ENCODE measurements around the gene DNAH11. TPM values are rescaled to one million over a fixed set of nuclear protein-coding genes. Genes with fewer than 3 reads are reported as not detected.
"Not testable (repeated sequence)": the region's sequence is repeated elsewhere in the genome, so short reads cannot be mapped to it uniquely, and the experiment has no call there.

The DNAH11 gene
- total RNA-seq, 2 experiments from 2014 or later = 0.15 to 0.28 TPM

DNA sequence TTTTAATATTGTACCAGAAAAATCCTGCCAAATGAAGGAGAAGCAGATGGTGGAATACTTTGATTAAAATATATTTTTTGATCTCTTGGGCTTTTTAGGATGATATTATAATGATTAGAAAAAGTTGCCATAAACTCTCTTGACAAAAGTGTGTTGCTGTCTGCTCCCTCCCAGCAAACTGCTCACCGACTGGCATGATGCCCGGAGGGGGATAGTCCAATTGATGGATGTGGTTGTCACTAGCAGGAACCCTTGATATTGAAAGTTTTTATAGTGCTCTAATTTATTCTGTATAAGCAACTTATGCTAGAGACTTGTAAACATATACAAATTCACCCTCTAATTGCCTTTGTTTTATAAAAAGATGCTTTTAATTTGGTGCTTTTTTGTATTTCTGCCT lies 114.0 kb downstream of the DNAH11 start:
- H3K36me3 Mint-ChIP-seq = no peaks in the 10 kb centered on the region
- DNase-seq = no peak
- no peak overlapping the region for H3K27ac Mint-ChIP-seq
- no peak overlapping the region for H3K4me3 Mint-ChIP-seq
- H3K9me3 Mint-ChIP-seq (ENCODE audit: low read depth) = peaks cover 2% of the 10 kb centered on the region
- ATAC-seq = no peak
- no peaks in the 10 kb centered on the region for H3K4me1 Mint-ChIP-seq
- no peaks in the 10 kb centered on the region for H3K27me3 Mint-ChIP-seq
- CTCF ChIA-PET = no interaction called here

DNA sequence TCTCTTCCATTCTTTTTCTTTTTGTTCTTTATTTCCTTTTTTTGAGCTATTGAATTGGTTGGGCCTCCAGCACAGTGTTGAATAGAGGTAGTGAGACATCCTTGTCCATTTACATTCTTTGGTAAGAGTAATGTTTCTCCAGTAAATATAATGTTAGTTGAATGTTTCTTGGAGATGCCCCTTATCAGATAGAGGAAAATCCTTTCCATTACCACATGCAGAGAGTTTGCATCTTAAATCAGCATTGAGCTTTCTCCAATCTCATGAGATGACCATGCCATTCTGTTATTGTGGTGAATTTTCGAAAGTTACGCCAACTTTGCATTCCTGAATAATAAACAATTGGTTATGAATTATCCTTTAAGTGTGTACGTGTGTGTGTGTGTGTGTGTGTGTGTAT lies 127.7 kb downstream of the DNAH11 start:
- peaks cover 7% of the 10 kb centered on the region for H3K4me1 Mint-ChIP-seq
- no peak for ATAC-seq

DNA sequence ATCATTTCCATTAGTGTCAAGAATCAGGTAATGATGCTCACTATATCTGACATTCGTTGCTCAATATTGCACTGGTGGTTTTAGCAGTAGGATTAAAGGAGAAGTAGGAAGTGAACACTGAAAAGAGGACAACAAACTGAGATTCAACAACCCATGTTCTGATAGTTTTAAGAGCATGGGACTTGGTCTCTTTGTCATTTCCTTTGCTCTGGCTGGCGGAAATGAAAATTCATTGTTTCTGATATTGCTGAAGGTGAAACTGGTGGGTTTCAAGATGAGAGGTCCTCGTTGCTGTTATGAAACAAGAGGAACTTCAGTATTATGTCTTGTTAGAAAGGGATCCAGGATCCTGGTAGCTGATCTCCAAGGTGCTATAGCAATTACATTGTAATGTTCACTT lies 129.0 kb downstream of the DNAH11 start:
- ATAC-seq (no peak), DNase-seq (no peak)
- H3K9me3 Mint-ChIP-seq (ENCODE audit: low read depth) = no peaks in the 10 kb centered on the region
- H3K4me1 Mint-ChIP-seq = peaks cover 7% of the 10 kb centered on the region
- H3K36me3 Mint-ChIP-seq = no peaks in the 10 kb centered on the region
- peaks cover 10% of the 10 kb centered on the region for H3K27me3 Mint-ChIP-seq
- H3K27ac Mint-ChIP-seq = no peak overlapping the region
- CTCF ChIA-PET = no interaction called here
- no peak overlapping the region for H3K4me3 Mint-ChIP-seq

More for the DNA sequence above, 127.7 kb downstream of the DNAH11 start:
- CTCF ChIA-PET = no interaction called here
- Mint-ChIP-seq H3K27me3 (peaks cover 13% of the 10 kb centered on the region), H3K4me3 (no peak overlapping the region), H3K27ac (no peak overlapping the region), H3K9me3 (ENCODE audit: low read depth) (no peaks in the 10 kb centered on the region), H3K36me3 (no peaks in the 10 kb centered on the region)
- DNase-seq = no peak

DNA sequence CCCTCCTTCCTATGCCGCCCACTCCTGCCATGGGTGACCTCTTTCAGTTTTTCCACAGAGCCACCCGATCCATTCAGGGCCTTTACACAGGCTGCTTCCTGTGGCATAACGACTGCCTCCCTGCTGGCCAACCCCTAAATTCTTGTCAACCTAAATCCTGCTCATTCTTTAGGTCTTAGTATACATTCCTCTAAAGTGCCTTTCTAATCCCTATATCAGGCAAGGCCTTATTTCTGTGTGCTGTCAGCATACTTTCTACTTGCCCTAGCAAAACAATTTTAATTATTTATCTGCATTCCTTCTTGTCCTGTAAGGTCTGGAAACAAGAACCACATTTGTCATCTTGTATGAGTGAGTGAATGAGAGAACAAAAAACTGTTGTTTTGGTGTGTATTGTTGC lies 132.4 kb downstream of the DNAH11 start:
- CTCF ChIA-PET = no interaction called here
- Mint-ChIP-seq H3K27ac (no peak overlapping the region), H3K9me3 (ENCODE audit: low read depth) (no peaks in the 10 kb centered on the region), H3K4me3 (no peak overlapping the region), H3K36me3 (no peaks in the 10 kb centered on the region), H3K27me3 (peaks cover 4% of the 10 kb centered on the region), H3K4me1 (peaks cover 7% of the 10 kb centered on the region)
- DNase-seq = no peak
- ATAC-seq = no peak

DNA sequence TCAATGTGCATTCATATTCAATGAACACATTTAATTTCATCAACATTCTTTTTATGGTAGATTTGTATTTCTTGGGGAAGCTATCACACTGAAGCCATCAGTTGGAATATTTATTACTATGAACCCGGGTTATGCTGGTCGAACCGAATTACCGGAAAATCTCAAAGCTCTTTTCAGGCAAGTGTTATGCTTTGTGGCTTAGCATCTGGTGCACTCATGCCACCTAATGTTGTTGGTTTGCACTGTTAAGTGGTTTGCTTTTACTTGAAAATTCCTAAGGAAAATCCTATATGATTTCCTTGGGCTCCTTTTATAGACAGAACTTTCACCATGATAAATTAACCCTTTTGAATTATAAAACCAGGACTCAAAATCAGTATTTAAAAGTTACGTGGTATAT lies 147.9 kb downstream of the DNAH11 start:
- no peaks in the 10 kb centered on the region for H3K9me3 Mint-ChIP-seq (ENCODE audit: low read depth)
- no peak for ATAC-seq
- H3K36me3 Mint-ChIP-seq = no peaks in the 10 kb centered on the region
- CTCF ChIA-PET = interaction anchor here (1.5 kb wide), 1 partner anchor 409 kb away, joined by 3 read pairs; no protein-coding TSS in a partner anchor
- no peak overlapping the region for H3K4me3 Mint-ChIP-seq
- no peaks in the 10 kb centered on the region for H3K4me1 Mint-ChIP-seq
- H3K27ac Mint-ChIP-seq = no peak overlapping the region
- no peaks in the 10 kb centered on the region for H3K27me3 Mint-ChIP-seq
- no peak for DNase-seq

DNA sequence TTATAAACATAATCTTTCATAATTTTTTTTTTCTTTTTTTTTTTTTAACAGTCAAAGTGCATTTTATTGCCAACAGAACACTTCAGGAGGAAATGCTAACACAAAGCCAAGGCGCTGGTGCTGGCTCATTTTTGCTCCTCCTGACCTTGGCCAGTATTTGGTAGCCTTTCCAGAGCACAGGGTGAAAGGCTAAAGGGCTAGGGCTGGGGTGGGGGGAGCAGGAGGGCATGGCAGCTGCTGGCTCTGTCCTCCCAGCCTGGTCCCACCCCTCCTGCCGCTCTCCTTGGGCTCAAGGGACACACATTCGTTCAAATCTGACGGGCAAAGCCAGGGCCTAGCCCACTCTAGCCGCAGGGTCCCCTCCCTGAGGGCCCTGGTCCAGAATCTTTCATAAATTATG lies 148.3 kb downstream of the DNAH11 start:
- not testable (repeated sequence) for ATAC-seq; H3K9me3 Mint-ChIP-seq (ENCODE audit: low read depth)
- CTCF ChIA-PET = interaction anchor here (1.5 kb wide), 1 partner anchor 409 kb away, joined by 3 read pairs; no protein-coding TSS in a partner anchor

DNA sequence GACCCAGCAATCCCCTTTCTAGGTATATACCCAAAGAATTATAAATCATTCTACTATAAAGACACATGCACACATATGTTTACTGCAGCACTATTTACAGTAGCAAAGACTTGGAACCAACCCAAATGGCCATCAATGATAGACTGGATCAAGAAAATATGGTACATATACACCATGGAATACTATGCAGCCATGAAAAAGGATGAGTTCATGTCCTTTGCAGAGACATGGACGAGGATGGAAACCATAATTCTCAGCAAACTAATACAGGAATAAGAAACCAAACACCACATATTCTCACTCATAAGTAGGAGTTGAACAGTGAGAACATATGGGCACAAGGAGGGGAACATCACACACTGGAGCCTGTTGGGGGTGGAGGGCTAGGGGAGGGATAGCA lies 157.7 kb downstream of the DNAH11 start:
- H3K4me1 Mint-ChIP-seq; H3K27me3 Mint-ChIP-seq; DNase-seq; ATAC-seq; H3K27ac Mint-ChIP-seq; H3K36me3 Mint-ChIP-seq; CTCF ChIA-PET; H3K9me3 Mint-ChIP-seq (ENCODE audit: low read depth); H3K4me3 Mint-ChIP-seq: not testable (repeated sequence)

More for the DNA sequence above, 148.3 kb downstream of the DNAH11 start:
- H3K36me3 Mint-ChIP-seq, H3K27me3 Mint-ChIP-seq, DNase-seq, H3K4me1 Mint-ChIP-seq, H3K27ac Mint-ChIP-seq, H3K4me3 Mint-ChIP-seq: not testable (repeated sequence)

DNA sequence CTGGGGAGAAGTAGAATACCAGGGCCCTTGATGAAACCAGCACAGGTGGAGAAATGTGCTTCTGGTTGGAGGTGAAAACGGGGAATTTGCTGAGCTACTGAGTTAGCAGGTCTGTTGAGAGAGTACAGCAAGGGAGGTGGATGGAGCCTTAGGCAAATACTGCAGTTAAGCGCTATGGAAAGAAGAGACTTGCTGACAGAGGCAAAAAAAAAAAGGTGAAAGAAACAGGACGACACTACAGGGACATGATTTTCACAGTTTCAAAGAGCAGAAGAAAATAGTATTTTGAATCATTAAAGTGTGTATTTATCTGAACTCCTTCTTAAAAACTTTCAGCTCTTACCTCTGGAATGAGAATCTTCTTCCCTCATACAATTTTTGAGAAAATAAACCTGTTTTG lies 159.5 kb downstream of the DNAH11 start:
- Mint-ChIP-seq H3K4me3 (no peak overlapping the region), H3K36me3 (no peaks in the 10 kb centered on the region), H3K4me1 (no peaks in the 10 kb centered on the region), H3K9me3 (ENCODE audit: low read depth) (peaks cover 3% of the 10 kb centered on the region), H3K27ac (no peak overlapping the region), H3K27me3 (no peaks in the 10 kb centered on the region)
- CTCF ChIA-PET = no interaction called here
- ATAC-seq = no peak
- no peak for DNase-seq

DNA sequence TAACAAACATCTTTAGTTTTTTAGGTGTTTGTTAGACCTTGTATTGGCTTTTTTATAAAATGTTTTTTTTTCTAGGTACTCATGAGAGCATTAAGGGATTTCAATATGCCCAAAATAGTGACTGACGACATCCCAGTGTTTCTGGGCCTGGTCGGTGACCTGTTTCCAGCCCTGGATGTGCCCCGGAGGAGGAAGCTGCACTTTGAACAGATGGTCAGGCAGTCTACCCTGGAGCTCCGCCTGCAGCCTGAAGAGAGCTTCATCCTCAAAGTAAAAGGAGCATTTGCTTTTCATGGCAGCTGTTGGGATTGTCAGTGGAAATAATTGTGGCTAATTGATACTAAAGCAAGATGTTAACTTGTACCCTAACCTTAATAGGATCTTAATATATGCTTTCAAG lies 161.5 kb downstream of the DNAH11 start:
- no peak for DNase-seq
- Mint-ChIP-seq H3K4me3 (no peak overlapping the region), H3K27me3 (no peaks in the 10 kb centered on the region), H3K9me3 (ENCODE audit: low read depth) (peaks cover 3% of the 10 kb centered on the region), H3K4me1 (no peaks in the 10 kb centered on the region), H3K27ac (no peak overlapping the region), H3K36me3 (no peaks in the 10 kb centered on the region)
- no peak for ATAC-seq
- CTCF ChIA-PET = no interaction called here

DNA sequence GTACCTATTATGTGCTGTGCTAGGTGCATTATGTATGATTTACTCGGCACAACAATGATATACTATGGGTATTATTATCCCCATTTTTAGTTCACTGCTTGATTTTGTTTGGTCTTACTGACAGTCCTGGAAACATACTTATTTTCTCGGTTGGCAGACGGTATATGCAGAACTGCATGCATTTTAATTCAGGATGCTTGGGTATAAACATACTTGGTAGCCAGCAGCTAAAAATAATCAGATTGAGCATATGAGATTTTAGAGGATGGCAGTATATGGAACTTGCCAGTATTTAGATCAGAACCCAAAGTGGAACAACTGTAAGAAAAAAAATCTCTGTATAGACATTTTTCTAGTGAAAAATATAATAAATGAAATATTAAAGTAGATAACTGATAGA lies 163.3 kb downstream of the DNAH11 start:
- CTCF ChIA-PET = no interaction called here
- H3K36me3 Mint-ChIP-seq = no peaks in the 10 kb centered on the region
- no peak overlapping the region for H3K4me3 Mint-ChIP-seq
- no peaks in the 10 kb centered on the region for H3K9me3 Mint-ChIP-seq (ENCODE audit: low read depth)
- DNase-seq (no peak), ATAC-seq (no peak)
- H3K27ac Mint-ChIP-seq = no peak overlapping the region
- no peaks in the 10 kb centered on the region for H3K27me3 Mint-ChIP-seq
- H3K4me1 Mint-ChIP-seq = no peaks in the 10 kb centered on the region

DNA sequence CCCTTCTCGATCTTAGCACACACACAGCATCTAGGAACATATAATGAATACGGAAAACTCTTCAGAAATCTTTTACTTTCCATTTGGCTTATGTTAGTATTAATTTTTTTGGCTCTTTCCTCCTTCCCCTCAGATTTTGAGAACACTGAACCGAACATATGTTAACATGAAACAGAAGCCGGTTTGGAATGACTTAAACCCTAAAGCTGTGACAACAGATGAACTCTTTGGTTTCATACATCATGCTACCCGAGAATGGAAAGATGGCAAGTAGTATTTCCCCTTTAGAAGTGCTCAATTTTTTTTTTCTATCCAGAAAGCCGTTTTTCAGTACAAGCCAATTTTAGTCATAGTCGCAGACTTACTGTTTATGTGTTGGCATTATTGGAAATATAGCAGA lies 164.7 kb downstream of the DNAH11 start:
- no peak overlapping the region for H3K4me3 Mint-ChIP-seq
- CTCF ChIA-PET = no interaction called here
- H3K27me3 Mint-ChIP-seq = no peaks in the 10 kb centered on the region
- H3K36me3 Mint-ChIP-seq = no peaks in the 10 kb centered on the region
- H3K27ac Mint-ChIP-seq = no peak overlapping the region
- H3K9me3 Mint-ChIP-seq (ENCODE audit: low read depth) = no peaks in the 10 kb centered on the region
- no peaks in the 10 kb centered on the region for H3K4me1 Mint-ChIP-seq
- no peak for ATAC-seq
- no peak for DNase-seq

DNA sequence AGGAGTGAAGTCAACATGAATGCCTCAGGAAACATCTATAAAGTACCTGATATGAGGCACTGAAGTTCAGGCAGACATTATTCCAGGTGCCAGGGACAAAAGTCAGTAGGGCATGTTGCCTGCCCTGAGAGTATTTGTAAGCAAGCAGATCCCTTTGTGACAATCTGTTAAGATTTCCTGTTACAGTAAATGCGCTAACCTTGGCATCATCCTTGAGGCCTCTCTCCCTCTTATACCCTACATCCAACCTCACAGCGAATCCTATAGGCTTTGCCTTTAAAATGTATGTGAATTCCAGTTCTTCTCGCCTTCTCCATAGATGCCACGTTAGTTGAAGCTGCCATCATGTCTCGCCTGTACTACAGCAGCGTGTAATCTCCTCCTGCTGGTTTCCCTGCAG lies 165.3 kb downstream of the DNAH11 start:
- DNase-seq (no peak), ATAC-seq (no peak)
- Mint-ChIP-seq H3K27me3 (no peaks in the 10 kb centered on the region), H3K4me1 (no peaks in the 10 kb centered on the region), H3K4me3 (no peak overlapping the region), H3K9me3 (ENCODE audit: low read depth) (no peaks in the 10 kb centered on the region), H3K36me3 (no peaks in the 10 kb centered on the region), H3K27ac (no peak overlapping the region)
- CTCF ChIA-PET = no interaction called here

DNA sequence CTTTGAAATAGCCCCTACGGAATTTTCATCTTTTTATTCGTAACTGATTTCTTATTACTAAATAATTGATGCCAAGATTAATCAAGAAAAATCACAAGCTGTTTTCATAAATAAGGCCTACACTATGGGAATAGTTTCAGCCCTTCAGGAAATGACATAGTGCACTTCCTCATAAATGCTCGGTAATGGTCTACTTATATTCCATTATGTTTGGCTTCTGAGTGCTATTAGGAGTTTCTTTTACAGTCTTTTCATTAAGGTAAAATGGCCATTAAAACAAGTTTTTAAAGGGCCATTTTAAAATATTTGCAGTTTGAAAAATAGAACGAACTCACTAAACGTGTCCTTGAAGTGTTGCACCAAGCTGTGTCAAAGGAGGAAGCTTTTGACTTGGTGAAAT lies 174.5 kb downstream of the DNAH11 start:
- no peaks in the 10 kb centered on the region for H3K4me1 Mint-ChIP-seq
- H3K36me3 Mint-ChIP-seq = no peaks in the 10 kb centered on the region
- peaks cover 8% of the 10 kb centered on the region for H3K27me3 Mint-ChIP-seq
- H3K4me3 Mint-ChIP-seq = no peak overlapping the region
- H3K27ac Mint-ChIP-seq = no peak overlapping the region
- CTCF ChIA-PET = interaction anchor here (0.9 kb wide), 1 partner anchor 148 kb away, joined by 3 read pairs; no protein-coding TSS in a partner anchor
- DNase-seq = no peak
- ATAC-seq = no peak
- H3K9me3 Mint-ChIP-seq (ENCODE audit: low read depth) = no peaks in the 10 kb centered on the region

DNA sequence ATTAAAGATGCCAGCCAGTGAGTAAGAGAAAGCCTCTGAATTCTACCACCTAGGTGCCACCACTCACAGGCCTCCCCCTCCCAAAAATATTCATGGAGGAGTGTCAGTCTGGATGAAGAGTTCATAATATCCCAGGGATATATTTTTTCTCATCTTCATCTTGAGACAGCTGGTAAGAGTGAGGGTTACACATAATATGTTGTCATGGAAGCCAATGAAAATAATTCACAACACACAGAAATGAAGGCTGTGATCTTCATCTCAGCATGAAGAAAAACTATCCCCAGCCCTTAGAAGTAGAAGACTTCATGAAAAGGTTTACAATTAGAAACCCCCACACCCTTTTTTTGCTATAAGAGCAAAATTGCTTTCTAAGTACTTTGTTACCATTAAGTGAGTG lies 175.6 kb downstream of the DNAH11 start:
- Mint-ChIP-seq H3K36me3 (no peaks in the 10 kb centered on the region), H3K27ac (no peak overlapping the region)
- ATAC-seq = no peak

DNA sequence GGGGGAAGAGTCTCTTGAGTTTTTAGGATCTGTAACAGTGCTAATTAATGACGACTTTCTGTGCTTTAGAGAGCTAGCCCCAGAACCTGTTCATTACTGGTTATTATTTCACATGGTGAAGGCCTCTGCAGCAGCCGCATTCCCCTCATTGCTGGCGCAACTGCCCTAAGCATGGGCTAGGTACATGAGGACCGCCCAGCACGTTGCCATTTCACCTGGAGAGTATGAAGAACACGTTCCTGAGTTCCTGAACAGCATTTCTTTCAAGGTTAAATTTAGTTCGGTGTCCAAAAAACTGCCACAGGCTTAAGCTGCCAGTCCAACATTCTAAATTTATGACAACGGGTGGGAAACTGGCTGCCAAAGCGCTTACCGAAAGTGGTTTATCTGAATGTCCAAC lies 177.0 kb downstream of the DNAH11 start:
- Mint-ChIP-seq H3K4me1 (no peaks in the 10 kb centered on the region), H3K27ac (no peak overlapping the region), H3K9me3 (ENCODE audit: low read depth) (no peaks in the 10 kb centered on the region), H3K36me3 (no peaks in the 10 kb centered on the region), H3K27me3 (peaks cover 6% of the 10 kb centered on the region), H3K4me3 (no peak overlapping the region)
- DNase-seq = no peak
- no peak for ATAC-seq
- CTCF ChIA-PET = no interaction called here

More for the DNA sequence above, 175.6 kb downstream of the DNAH11 start:
- Mint-ChIP-seq H3K4me3 (no peak overlapping the region), H3K27me3 (peaks cover 7% of the 10 kb centered on the region), H3K4me1 (no peaks in the 10 kb centered on the region), H3K9me3 (ENCODE audit: low read depth) (no peaks in the 10 kb centered on the region)
- DNase-seq = no peak
- CTCF ChIA-PET = no interaction called here
